ENCODE measurements around the gene PIK3CD.

- no peak for TF ChIP-seq CTCF (IDR thresholded peaks at IDR 0.05; ENCODE audit: low read length)
- TF ChIP-seq EZH2 (IDR thresholded peaks at IDR 0.05; ENCODE audit: borderline replicate concordance, low read length): no peak
These were observed 339 bp upstream of the PIK3CD start for GRCh38 chr1:9651220-9651564.

All from OCI-LY1 (cell line).